Neural crest cell (in vitro differentiated cells): ENCODE measurements around the gene CAMK2D. TPM values are rescaled to one million over a fixed set of nuclear protein-coding genes. Genes with fewer than 3 reads are reported as not detected.

Source experiments
- DNase-seq: peaks from one replicate; pipeline ENCODE4 v3.0.0; 2021; ENCODE audit warnings: low read depth, mixed read lengths, low spot score
- H3K27ac Mint-ChIP-seq: one replicate; pipeline ENCODE4 v1.8.0; 2021; ENCODE audit warnings: mild to moderate bottlenecking, mixed read lengths; ENCODE audit not compliant: unreplicated experiment
- H3K27me3 Mint-ChIP-seq: 2 replicates; pipeline ENCODE4 v1.8.0; 2021; ENCODE audit warnings: low read depth, mild to moderate bottlenecking, mixed read lengths
- H3K36me3 Mint-ChIP-seq: 2 replicates; pipeline ENCODE4 v1.8.0; 2021; ENCODE audit warnings: low read depth, mild to moderate bottlenecking, mixed read lengths
- H3K4me1 Mint-ChIP-seq: 2 replicates; pipeline ENCODE4 v1.8.0; 2021; ENCODE audit warnings: mixed read lengths
- H3K4me3 Mint-ChIP-seq: one replicate; pipeline ENCODE4 v1.8.0; 2021; ENCODE audit warnings: mild to moderate bottlenecking, mixed read lengths
- H3K9me3 Mint-ChIP-seq: 2 replicates; pipeline ENCODE4 v1.8.0; 2021; ENCODE audit warnings: mixed read lengths
- total RNA-seq: library from RNA; stranded (reverse); gene quantifications from 2 replicates; pipeline ENCODE4 v1.2.1, GENCODE V29; 2021
- TF ChIP-seq, protein P1 (sequence below): fragments of 200-600 bp; sonication (generic); conservative IDR thresholded peaks from 2 replicates; pipeline ENCODE4 v1.5.0; 2021; ENCODE audit warnings: antibody characterized with exemption, mild to moderate bottlenecking

CAMK2D gene
- total RNA-seq, 1 donor from 2014 or later = 33.7 TPM

- peaks cover 3% of the 10 kb centered on the region for H3K36me3 Mint-ChIP-seq
- no peaks in the 10 kb centered on the region for H3K9me3 Mint-ChIP-seq
- H3K4me3 Mint-ChIP-seq = no peak overlapping the region
- peak overlapping the region; percentile 32 for H3K27ac Mint-ChIP-seq
- H3K27me3 Mint-ChIP-seq = no peaks in the 10 kb centered on the region
- peaks cover 17% of the 10 kb centered on the region for H3K4me1 Mint-ChIP-seq
- TF ChIP-seq, protein P1, sequence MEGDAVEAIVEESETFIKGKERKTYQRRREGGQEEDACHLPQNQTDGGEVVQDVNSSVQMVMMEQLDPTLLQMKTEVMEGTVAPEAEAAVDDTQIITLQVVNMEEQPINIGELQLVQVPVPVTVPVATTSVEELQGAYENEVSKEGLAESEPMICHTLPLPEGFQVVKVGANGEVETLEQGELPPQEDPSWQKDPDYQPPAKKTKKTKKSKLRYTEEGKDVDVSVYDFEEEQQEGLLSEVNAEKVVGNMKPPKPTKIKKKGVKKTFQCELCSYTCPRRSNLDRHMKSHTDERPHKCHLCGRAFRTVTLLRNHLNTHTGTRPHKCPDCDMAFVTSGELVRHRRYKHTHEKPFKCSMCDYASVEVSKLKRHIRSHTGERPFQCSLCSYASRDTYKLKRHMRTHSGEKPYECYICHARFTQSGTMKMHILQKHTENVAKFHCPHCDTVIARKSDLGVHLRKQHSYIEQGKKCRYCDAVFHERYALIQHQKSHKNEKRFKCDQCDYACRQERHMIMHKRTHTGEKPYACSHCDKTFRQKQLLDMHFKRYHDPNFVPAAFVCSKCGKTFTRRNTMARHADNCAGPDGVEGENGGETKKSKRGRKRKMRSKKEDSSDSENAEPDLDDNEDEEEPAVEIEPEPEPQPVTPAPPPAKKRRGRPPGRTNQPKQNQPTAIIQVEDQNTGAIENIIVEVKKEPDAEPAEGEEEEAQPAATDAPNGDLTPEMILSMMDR = no peak
- no peak for DNase-seq
Measured at GRCh38 chr4:113639326-113639725, 122.2 kb downstream of the CAMK2D start.

- Mint-ChIP-seq H3K27me3 (no peaks in the 10 kb centered on the region), H3K27ac (no peak overlapping the region), H3K9me3 (no peaks in the 10 kb centered on the region), H3K4me3 (no peak overlapping the region), H3K4me1 (peaks cover 18% of the 10 kb centered on the region), H3K36me3 (peaks cover 3% of the 10 kb centered on the region)
- no peak for DNase-seq
- TF ChIP-seq, protein P1 = no peak
Measured at GRCh38 chr4:113638562-113638832, 123.0 kb downstream of the CAMK2D start.

DNA sequence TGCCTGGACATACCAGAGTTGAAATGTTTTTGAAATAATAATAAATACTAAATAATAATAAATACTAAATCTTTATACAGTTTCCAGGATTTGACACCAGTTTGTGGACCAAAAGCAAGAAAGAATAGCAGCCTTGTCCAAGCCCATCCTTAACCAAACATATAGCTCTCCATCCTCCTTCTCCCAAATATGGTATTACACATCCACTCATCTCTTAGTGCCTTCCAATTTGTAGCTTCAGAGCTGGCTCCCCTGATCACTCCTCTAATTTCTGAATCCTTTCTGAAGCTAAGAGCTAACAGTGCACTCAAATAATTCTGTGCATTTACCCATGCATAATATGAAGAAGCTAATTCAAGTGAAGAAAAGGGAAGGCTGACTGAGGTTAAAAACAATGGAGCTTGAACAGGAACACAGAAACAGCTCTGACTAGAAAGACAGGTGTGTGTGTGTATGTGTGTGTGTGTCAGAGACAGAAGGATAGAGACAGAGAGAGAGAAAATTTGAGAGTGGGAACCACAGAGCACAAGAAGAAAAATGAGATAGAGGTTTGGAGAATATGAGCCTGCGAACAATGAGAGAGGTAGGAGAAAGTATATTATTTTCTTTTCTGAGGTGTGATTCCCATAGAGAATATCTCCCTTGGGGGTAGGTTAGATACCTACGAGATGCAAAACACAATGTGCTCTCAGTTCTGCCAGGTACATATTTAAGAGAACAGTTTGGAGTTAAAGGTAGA, 123.5 kb downstream of the CAMK2D start:
- TF ChIP-seq, protein P1 = no peak
- Mint-ChIP-seq H3K27me3 (no peaks in the 10 kb centered on the region), H3K27ac (no peak overlapping the region), H3K4me3 (no peak overlapping the region), H3K4me1 (peaks cover 23% of the 10 kb centered on the region), H3K36me3 (peaks cover 3% of the 10 kb centered on the region), H3K9me3 (no peaks in the 10 kb centered on the region)
- no peak for DNase-seq

DNA sequence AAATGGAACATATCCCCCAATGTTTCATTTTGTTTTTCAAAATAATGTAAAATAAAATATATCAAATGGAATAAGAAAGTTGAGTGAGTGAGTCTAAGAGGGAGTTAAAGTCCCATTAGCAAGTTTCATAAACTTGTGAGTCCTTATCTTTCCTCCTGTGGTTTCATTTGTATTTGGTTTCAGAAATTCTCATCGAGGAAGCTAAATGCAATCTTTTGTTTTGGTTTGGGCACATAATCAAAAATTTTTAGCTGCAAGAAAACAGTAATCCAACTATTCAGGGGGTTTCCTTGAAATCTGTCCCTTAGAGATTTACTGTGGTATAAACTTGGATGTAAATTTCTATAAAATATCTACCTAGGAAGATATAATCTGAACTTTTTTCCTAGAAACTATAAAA, 124.2 kb downstream of the CAMK2D start:
- DNase-seq = no peak
- Mint-ChIP-seq H3K4me1 (peaks cover 23% of the 10 kb centered on the region), H3K27me3 (no peaks in the 10 kb centered on the region), H3K4me3 (no peak overlapping the region), H3K36me3 (peaks cover 3% of the 10 kb centered on the region), H3K9me3 (no peaks in the 10 kb centered on the region), H3K27ac (no peak overlapping the region)
- TF ChIP-seq, protein P1 = no peak

DNA sequence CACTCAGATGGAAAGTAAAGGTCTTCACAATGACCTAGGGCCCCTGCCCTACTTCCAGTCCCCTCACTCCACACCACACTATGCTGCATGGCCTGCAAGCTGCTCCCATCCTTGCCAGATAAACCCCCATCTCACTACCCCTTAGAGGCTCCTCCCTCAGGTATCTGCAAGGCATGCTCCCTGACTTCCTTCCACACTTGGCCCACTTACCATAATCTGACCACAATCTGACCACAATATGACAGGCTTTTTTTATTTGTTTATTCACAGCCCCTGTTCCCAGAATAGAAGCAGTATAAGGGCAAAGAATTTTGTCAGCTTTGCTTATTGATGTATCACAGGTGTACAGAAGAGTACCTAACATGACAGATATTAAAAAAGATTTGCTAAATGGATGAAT, 124.7 kb downstream of the CAMK2D start:
- Mint-ChIP-seq H3K36me3 (peaks cover 3% of the 10 kb centered on the region), H3K4me1 (peaks cover 23% of the 10 kb centered on the region), H3K4me3 (no peak overlapping the region), H3K27ac (peak overlapping the region; percentile 38), H3K27me3 (no peaks in the 10 kb centered on the region), H3K9me3 (no peaks in the 10 kb centered on the region)
- no peak for DNase-seq
- TF ChIP-seq, protein P1 = no peak
